IPS-20b (cell line): ENCODE results near the gene GPATCH2L.

Experiments used
- H3K27ac ChIP-seq: one replicate; pipeline ENCODE4 v1.5.1; 2013; ENCODE audit warnings: low read length
- H3K27me3 ChIP-seq: 2 replicates; pipeline ENCODE4 v1.6.1; 2013; ENCODE audit warnings: mild to moderate bottlenecking, low read length, inconsistent platforms; ENCODE audit not compliant: insufficient read depth
- H3K36me3 ChIP-seq: 2 replicates; pipeline ENCODE4 v1.6.1; 2013; ENCODE audit warnings: low read depth, mild to moderate bottlenecking, inconsistent platforms, low read length, moderate library complexity; ENCODE audit not compliant: insufficient read depth
- H3K4me1 ChIP-seq: 2 replicates; pipeline ENCODE4 v1.6.1; 2013; ENCODE audit warnings: mild to moderate bottlenecking, control low read depth, inconsistent platforms, low read length, moderate library complexity; ENCODE audit not compliant: insufficient read depth
- H3K4me3 ChIP-seq: 2 replicates; pipeline ENCODE4 v1.5.1; 2013; ENCODE audit warnings: mild to moderate bottlenecking, low read length, inconsistent platforms
- H3K9ac ChIP-seq: 2 replicates; pipeline ENCODE4 v1.6.1; 2013; ENCODE audit warnings: low read depth, mild to moderate bottlenecking, inconsistent platforms, low read length, moderate library complexity
- H3K9me3 ChIP-seq: 2 replicates; pipeline ENCODE4 v1.6.1; 2013; ENCODE audit warnings: mild to moderate bottlenecking, low read depth, low read length, inconsistent platforms; ENCODE audit not compliant: insufficient read depth

The GPATCH2L gene

DNA sequence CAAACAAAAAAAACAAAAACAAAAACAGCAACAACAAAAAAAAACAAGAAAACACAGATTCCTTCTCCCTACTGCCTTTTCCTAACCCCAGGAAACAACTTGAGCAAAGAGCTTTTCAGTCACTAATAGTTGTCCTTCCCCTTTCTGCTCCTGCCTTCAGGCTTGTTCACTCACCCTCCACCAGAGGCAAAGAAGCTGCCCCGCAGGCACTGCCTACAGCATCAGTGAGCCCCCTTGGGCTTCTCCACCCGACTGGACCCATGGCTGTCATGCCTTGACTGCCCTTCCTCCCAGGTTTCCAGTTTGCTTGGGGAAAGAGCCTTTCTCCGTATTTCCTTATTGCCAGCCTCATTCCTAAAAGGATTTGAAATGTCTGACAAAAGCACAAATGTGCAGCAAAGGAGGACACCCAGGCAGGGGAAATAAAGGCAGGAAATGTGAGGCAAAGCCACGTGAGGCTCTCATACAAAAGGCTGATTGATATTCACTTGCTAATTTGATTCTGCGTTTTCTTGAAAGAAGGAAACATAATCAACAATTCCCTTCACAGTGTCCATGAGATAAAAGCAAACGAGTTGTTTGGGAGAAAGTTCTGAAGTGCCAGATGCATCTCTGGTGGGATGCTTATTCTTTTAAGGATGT lies 85.7 kb downstream of the GPATCH2L start:
- H3K36me3 ChIP-seq = no peaks in the 10 kb centered on the region
- no peak overlapping the region for H3K27ac ChIP-seq
- H3K4me1 ChIP-seq = peaks cover 4% of the 10 kb centered on the region; the same call in 1 of the 2 replicates
- H3K9me3 ChIP-seq = peaks cover 3% of the 10 kb centered on the region
- no peak overlapping the region for H3K4me3 ChIP-seq
- no peak overlapping the region for H3K9ac ChIP-seq
- no peaks in the 10 kb centered on the region for H3K27me3 ChIP-seq

DNA sequence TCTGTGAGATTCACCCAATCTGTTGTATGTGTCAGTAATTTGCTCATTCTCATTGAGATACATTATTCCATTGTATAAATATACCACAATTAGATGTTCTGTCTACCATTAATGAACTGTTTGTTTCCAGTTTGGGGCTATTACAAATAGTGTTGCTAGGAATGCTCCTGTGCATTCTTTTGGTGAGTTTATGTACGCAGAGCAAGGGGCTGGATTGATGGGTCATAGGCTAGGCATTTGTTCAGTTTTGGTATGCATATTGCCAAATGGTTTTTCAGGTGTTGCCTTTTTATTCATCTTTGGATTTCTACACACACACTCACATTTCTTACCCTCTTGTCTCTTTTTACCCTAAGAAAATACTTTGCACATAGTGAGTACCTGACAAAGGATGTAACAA lies 93.4 kb downstream of the GPATCH2L start:
- no peak overlapping the region for H3K9ac ChIP-seq

DNA sequence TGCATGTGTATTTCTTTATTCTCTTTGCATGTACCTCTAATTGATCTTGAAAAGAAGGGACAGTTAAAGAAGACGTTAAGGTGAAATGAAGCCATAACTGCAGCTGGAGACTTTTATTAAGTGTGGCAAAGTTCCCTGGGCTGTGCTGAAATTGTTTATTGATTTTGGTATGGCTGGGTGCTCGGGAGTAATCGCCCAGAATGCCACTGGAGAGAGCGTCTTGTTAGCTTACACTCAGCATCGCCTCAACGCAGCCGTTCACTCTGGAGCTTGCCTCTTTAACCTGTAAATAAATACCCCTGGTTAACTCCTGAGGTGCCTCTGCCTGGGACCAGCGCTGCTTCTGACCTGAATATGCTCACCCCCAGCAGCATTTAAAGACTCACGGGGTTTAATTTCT lies 98.6 kb downstream of the GPATCH2L start:
- Histone ChIP-seq H3K36me3 (no peaks in the 10 kb centered on the region), H3K9me3 (no peaks in the 10 kb centered on the region), H3K27ac (no peak overlapping the region), H3K27me3 (no peaks in the 10 kb centered on the region), H3K4me1 (no peaks in the 10 kb centered on the region; the same call in 1 of the 2 replicates), H3K9ac (no peak overlapping the region), H3K4me3 (no peak overlapping the region)

More for the DNA sequence above, 93.4 kb downstream of the GPATCH2L start:
- H3K36me3 ChIP-seq = no peaks in the 10 kb centered on the region
- no peak overlapping the region for H3K27ac ChIP-seq
- no peaks in the 10 kb centered on the region for H3K27me3 ChIP-seq
- H3K9me3 ChIP-seq = no peaks in the 10 kb centered on the region; the same call in 1 of the 2 replicates
- H3K4me1 ChIP-seq = no peaks in the 10 kb centered on the region; the same call in 1 of the 2 replicates
- no peak overlapping the region for H3K4me3 ChIP-seq

DNA sequence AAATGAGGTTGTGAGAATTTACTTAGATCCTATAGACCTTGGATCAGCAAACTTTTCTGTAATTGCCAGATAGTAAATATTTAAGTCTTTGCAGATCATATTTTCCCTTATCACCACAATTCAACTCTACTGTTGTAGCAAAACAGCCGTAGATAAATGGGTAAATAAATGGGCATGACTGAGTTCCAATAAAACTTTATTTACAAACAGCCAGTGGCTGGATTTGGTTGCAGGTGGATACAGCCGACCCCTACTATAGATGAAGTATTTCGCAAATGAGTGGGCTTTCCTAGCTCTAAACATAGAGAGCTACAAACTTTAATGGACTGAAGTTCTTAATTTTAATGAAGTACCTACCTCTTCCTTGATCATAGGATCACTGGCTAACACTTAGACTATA lies 100.7 kb downstream of the GPATCH2L start:
- Histone ChIP-seq H3K9me3 (no peaks in the 10 kb centered on the region), H3K36me3 (no peaks in the 10 kb centered on the region), H3K4me1 (no peaks in the 10 kb centered on the region; the same call in 1 of the 2 replicates), H3K4me3 (no peak overlapping the region), H3K27me3 (no peaks in the 10 kb centered on the region), H3K9ac (no peak overlapping the region), H3K27ac (no peak overlapping the region)

DNA sequence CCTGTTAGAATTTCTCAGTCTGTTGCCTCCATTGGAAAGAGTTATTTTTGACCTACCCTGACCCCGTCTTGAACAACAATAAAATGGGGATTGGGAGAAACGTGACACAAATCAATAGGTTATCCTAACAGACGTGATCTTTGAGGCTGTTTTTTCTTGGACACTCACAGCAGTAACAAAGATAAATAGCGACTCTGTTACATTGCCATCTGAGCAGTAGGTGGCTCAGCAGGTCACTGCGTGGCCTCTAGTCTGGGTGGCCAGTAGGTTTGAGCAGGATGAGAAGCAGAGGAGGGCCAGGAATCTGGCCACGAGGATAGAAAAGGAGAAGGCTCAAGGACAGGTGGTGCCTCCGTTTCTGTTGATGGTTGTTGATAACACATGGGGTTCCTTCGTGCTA lies 101.4 kb downstream of the GPATCH2L start:
- H3K9me3 ChIP-seq = no peaks in the 10 kb centered on the region
- H3K27ac ChIP-seq = no peak overlapping the region
- H3K4me3 ChIP-seq = no peak overlapping the region
- H3K4me1 ChIP-seq = no peaks in the 10 kb centered on the region; the same call in 1 of the 2 replicates
- H3K27me3 ChIP-seq = no peaks in the 10 kb centered on the region
- no peaks in the 10 kb centered on the region for H3K36me3 ChIP-seq
- no peak overlapping the region for H3K9ac ChIP-seq

DNA sequence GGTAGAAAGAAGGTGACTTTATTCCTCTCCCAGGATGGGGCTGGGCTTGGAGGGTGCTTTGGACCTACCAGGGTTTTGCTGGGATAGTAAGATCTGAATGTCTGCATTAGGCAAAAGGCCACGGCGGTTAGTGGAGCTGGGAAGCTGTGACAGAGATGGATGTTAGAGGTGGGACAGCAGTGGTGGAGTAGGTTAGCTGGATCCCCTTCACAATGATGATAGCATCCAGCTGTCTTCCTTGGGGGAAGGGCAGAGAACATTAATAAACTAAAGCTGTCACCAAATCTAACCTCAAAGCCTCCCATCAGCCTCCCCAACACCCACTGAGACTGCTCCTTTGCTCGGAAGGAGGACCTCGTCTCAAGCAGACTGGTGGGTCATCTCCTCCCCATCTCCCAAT lies 104.8 kb downstream of the GPATCH2L start:
- Histone ChIP-seq H3K27ac (no peak overlapping the region), H3K9me3 (no peaks in the 10 kb centered on the region), H3K27me3 (no peaks in the 10 kb centered on the region)

DNA sequence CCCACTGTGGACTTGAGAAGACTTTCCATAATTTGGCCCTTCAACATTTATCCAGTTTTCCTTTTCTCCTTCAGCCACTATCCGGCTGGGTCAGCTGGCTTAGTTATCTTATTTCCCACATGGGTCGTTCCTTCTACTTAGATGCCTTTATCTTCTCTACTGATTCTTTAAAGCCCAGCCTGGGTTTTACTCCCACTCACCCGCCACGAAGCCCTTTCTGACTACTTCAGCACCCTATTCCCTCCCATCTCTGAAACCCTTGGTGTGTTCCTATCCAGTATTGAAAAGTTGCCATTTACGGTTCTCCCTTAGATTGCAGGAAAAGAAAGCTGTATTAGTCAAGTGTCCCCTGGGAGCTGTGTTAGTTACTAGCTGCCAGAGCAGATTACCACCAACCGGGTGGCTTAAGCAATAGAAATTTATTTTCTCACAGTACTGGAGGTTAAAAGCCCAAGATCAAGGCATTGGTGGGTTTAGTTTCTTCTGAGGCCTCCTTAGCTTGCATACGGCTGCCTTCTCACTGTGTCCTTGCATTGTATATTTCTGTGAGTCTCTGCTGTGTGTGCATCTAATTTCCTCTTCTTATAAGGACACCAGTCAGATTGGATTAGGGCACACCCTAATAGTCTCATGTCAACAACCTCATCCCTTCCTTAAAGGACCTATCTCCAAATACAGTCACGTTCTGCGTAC lies 105.5 kb downstream of the GPATCH2L start:
- Histone ChIP-seq H3K4me1 (peaks cover 7% of the 10 kb centered on the region; the same call in 1 of the 2 replicates), H3K9ac (no peak overlapping the region), H3K27me3 (no peaks in the 10 kb centered on the region), H3K4me3 (no peak overlapping the region), H3K27ac (no peak overlapping the region), H3K9me3 (no peaks in the 10 kb centered on the region), H3K36me3 (no peaks in the 10 kb centered on the region)

More for the DNA sequence above, 104.8 kb downstream of the GPATCH2L start:
- Histone ChIP-seq H3K9ac (no peak overlapping the region), H3K4me1 (peaks cover 3% of the 10 kb centered on the region; the same call in 1 of the 2 replicates), H3K4me3 (no peak overlapping the region), H3K36me3 (no peaks in the 10 kb centered on the region)

DNA sequence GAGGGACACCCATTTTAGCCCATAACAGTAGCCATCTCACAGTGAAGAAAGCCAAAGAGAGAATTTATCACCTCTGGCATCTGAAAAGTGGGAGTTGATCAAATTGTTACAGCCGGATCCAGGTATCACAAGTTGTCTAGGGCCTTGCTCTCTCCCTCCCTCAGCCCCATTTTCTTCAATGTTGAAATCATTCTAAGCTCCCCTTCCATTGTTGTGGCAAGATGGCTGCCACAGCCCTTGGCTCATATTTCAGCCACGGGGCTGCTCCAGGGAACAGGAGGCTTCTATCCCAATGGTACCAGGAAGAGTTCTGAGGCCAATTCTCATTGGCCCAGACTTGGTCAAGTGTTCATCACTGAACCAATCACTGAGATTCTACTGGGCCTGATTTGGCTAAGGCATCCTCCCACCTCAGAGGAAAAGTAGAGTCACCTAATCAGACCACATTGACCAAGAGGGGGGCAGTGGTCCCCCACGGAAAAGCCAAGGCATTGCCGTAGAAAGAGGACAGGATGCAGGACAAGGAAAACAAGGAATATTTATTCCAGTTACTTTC lies 106.2 kb downstream of the GPATCH2L start:
- Histone ChIP-seq H3K9me3 (no peaks in the 10 kb centered on the region), H3K27me3 (no peaks in the 10 kb centered on the region), H3K4me3 (no peak overlapping the region), H3K9ac (no peak overlapping the region), H3K27ac (no peak overlapping the region), H3K36me3 (no peaks in the 10 kb centered on the region), H3K4me1 (peaks cover 7% of the 10 kb centered on the region; the same call in 1 of the 2 replicates)

DNA sequence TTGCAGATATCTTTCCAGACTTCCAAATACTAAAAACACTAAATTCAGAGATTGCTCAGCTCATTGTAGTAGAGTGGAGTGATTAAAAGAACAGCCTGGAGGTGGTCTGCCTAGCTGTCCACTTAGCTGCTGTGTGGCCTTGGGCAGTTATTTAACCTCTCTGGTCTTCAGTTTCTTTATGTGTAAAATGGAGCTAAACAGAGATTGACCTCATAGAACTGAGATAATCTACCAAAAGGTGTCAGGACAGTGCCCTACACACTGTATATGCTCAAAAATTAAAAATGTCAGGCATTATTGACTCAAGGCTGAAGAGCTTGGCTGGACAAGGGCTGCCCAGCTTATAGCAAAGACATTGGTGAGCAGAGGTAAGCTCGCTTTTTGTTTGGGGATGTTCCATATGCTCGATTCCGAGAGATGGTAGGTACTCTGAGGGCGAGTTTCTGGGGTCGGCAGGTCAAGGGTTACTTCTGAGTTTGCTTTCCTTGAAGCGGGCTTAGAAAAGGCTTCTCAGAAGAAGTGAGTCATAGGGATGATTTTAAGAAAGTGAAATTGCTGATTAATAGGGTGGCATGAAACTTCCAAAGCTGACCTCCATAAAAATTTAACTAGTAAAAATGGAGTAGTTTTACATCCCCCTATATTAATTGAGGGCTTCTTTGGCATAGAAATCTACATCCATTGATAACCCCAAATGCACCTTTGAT lies 107.5 kb downstream of the GPATCH2L start:
- H3K4me3 ChIP-seq = no peak overlapping the region
- H3K36me3 ChIP-seq = no peaks in the 10 kb centered on the region
- H3K9me3 ChIP-seq = no peaks in the 10 kb centered on the region
- H3K4me1 ChIP-seq = peaks cover 7% of the 10 kb centered on the region; the same call in 1 of the 2 replicates
- H3K27me3 ChIP-seq = no peaks in the 10 kb centered on the region; the same call in 1 of the 2 replicates
- H3K9ac ChIP-seq = no peak overlapping the region
- no peak overlapping the region for H3K27ac ChIP-seq

DNA sequence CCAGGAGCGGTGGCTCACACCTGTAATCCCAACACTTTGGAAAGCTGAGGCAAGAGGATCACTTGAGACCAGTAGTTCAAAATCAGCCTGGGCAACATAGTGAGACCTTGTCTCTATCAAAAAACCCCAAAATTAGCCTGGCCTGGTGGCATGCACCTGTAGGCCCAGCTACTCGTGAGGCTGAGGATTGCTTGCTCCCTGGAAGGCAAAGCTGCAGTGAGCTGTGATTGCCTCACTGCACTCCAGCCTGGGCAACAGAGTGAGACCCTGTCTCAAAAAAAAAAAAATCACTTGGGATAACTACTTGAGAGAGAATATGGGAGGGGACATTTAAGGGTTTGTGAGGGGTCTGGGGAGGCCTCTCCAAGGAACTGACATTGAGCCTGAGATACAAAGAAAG lies 109.0 kb downstream of the GPATCH2L start:
- H3K27me3 ChIP-seq = peaks cover 16% of the 10 kb centered on the region; the same call in 1 of the 2 replicates
- H3K36me3 ChIP-seq = no peaks in the 10 kb centered on the region
- H3K4me1 ChIP-seq = peaks cover 7% of the 10 kb centered on the region; the same call in 1 of the 2 replicates
- H3K9ac ChIP-seq = no peak overlapping the region
- no peak overlapping the region for H3K27ac ChIP-seq
- H3K9me3 ChIP-seq = no peaks in the 10 kb centered on the region
- H3K4me3 ChIP-seq = no peak overlapping the region

DNA sequence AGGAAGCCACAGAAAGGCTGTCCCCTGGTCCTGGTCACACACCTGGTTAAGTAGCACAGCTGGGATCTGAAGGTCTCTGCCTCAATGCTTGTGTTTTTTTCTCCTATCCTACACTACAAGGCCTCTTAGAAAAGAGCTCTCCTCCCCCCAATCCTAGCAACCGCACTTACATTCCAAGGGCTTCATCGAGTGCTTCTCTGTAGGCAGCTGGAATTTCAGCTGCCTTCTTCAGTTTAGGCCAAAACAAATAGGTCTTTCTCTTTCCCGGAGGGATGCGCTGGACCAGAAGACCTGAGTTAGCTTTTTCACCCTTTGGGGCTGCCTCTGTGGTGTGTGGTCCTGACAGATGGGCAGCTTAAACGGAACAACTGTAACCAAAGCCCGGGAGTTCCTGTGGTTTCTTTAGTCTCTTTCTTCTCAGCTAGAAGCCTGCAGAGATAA lies 109.7 kb downstream of the GPATCH2L start:
- H3K9ac ChIP-seq = no peak overlapping the region
- H3K27ac ChIP-seq = no peak overlapping the region
- H3K27me3 ChIP-seq = peaks cover 21% of the 10 kb centered on the region; the same call in 1 of the 2 replicates
- no peaks in the 10 kb centered on the region for H3K9me3 ChIP-seq
- H3K36me3 ChIP-seq = no peaks in the 10 kb centered on the region
- H3K4me3 ChIP-seq = peak overlapping the region; percentile 22; the same call in 1 of the 2 replicates
- peaks cover 7% of the 10 kb centered on the region; the same call in 1 of the 2 replicates for H3K4me1 ChIP-seq
